ENCODE measurements around the gene PARP11. TPM values are rescaled to one million over a fixed set of nuclear protein-coding genes. Genes with fewer than 3 reads are reported as not detected.

The PARP11 gene
- polyA plus RNA-seq, 1 donor, result 9.3 TPM

- Histone ChIP-seq H3K27me3 (ENCODE audit: control insufficient read depth, insufficient read depth, low read length) (no peaks in the 10 kb centered on the region), H3K36me3 (ENCODE audit: control insufficient read depth, insufficient read depth, low read length) (no peaks in the 10 kb centered on the region)
These were observed 31.8 kb upstream of the PARP11 start for GRCh38 chr12:3904999-3905398.

GRCh38 chr12:3902921-3903320 is 29.7 kb upstream of the PARP11 start:
- H3K9me3 ChIP-seq (ENCODE audit: control insufficient read depth, low read depth, low read length), result no peaks in the 10 kb centered on the region
- H3K4me3 ChIP-seq (ENCODE audit: low read length), result no peak overlapping the region
- no peak overlapping the region for H3K27ac ChIP-seq (ENCODE audit: low read length)

More at GRCh38 chr12:3904999-3905398, 31.8 kb upstream of the PARP11 start:
- no CpG with 5 or more reads among the region's 2 CpGs for WGBS (ENCODE audit: insufficient coverage, low lambda C conversion rate)
- no peak for DNase-seq
- Histone ChIP-seq H3K4me1 (ENCODE audit: control insufficient read depth, insufficient read depth, low read length) (no peaks in the 10 kb centered on the region), H3K4me3 (ENCODE audit: low read length) (no peak overlapping the region), H3K9me3 (ENCODE audit: control insufficient read depth, low read depth, low read length) (no peaks in the 10 kb centered on the region), H3K27ac (ENCODE audit: low read length) (no peak overlapping the region)

DNA sequence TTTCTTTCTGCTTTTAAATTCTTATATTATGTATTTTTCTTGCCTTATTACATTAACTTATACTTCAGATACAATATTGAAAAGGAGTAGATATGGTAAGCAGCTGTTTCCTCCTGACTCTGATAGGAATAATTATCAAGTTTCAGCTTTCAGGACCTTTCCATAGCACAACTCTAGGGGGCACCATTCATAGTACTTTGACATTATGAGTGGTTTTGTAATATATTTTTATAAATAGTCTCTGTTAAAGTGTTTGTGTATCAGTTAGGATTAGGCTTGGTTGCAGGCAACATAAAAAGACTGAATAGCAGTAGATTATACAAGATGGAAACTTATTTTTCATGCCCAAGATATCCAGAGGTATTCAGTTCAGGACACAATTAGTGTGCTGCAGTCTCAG is 27.9 kb upstream of the PARP11 start:
- H3K4me1 ChIP-seq (ENCODE audit: control insufficient read depth, insufficient read depth, low read length), result no peaks in the 10 kb centered on the region
- H3K36me3 ChIP-seq (ENCODE audit: control insufficient read depth, insufficient read depth, low read length), result no peaks in the 10 kb centered on the region
- H3K27ac ChIP-seq (ENCODE audit: low read length), result no peak overlapping the region
- H3K4me3 ChIP-seq (ENCODE audit: low read length), result no peak overlapping the region
- DNase-seq, result no peak
- H3K27me3 ChIP-seq (ENCODE audit: control insufficient read depth, insufficient read depth, low read length), result no peaks in the 10 kb centered on the region
- H3K9me3 ChIP-seq (ENCODE audit: control insufficient read depth, low read depth, low read length), result no peaks in the 10 kb centered on the region

More at GRCh38 chr12:3902921-3903320, 29.7 kb upstream of the PARP11 start:
- Histone ChIP-seq H3K27me3 (ENCODE audit: control insufficient read depth, insufficient read depth, low read length) (no peaks in the 10 kb centered on the region), H3K4me1 (ENCODE audit: control insufficient read depth, insufficient read depth, low read length) (no peaks in the 10 kb centered on the region), H3K36me3 (ENCODE audit: control insufficient read depth, insufficient read depth, low read length) (no peaks in the 10 kb centered on the region)
- DNase-seq, result no peak

- 100% methylated on average over 1 of the region's 3 CpGs for WGBS (ENCODE audit: insufficient coverage, low lambda C conversion rate)
These were observed 25.6 kb upstream of the PARP11 start for GRCh38 chr12:3898756-3899155.

GRCh38 chr12:3897371-3897971 is 24.3 kb upstream of the PARP11 start:
- no peaks in the 10 kb centered on the region for H3K36me3 ChIP-seq (ENCODE audit: control insufficient read depth, insufficient read depth, low read length)
- H3K4me3 ChIP-seq (ENCODE audit: low read length), result no peak overlapping the region
- DNase-seq, result no peak
- no peaks in the 10 kb centered on the region for H3K9me3 ChIP-seq (ENCODE audit: control insufficient read depth, low read depth, low read length)
- no peaks in the 10 kb centered on the region for H3K27me3 ChIP-seq (ENCODE audit: control insufficient read depth, insufficient read depth, low read length)
- WGBS (ENCODE audit: insufficient coverage, low lambda C conversion rate), result 92% methylated on average over 2 of the region's 7 CpGs
- H3K4me1 ChIP-seq (ENCODE audit: control insufficient read depth, insufficient read depth, low read length), result no peaks in the 10 kb centered on the region
- H3K27ac ChIP-seq (ENCODE audit: low read length), result no peak overlapping the region

More at GRCh38 chr12:3898756-3899155, 25.6 kb upstream of the PARP11 start:
- no peaks in the 10 kb centered on the region for H3K9me3 ChIP-seq (ENCODE audit: control insufficient read depth, low read depth, low read length)
- H3K27ac ChIP-seq (ENCODE audit: low read length), result no peak overlapping the region
- H3K4me1 ChIP-seq (ENCODE audit: control insufficient read depth, insufficient read depth, low read length), result no peaks in the 10 kb centered on the region
- DNase-seq, result no peak
- H3K4me3 ChIP-seq (ENCODE audit: low read length), result no peak overlapping the region
- no peaks in the 10 kb centered on the region for H3K36me3 ChIP-seq (ENCODE audit: control insufficient read depth, insufficient read depth, low read length)
- H3K27me3 ChIP-seq (ENCODE audit: control insufficient read depth, insufficient read depth, low read length), result no peaks in the 10 kb centered on the region

- no peaks in the 10 kb centered on the region for H3K36me3 ChIP-seq (ENCODE audit: control insufficient read depth, insufficient read depth, low read length)
- H3K4me3 ChIP-seq (ENCODE audit: low read length), result no peak overlapping the region
- peak overlapping the region; percentile 30 for H3K27ac ChIP-seq (ENCODE audit: low read length)
- no CpG with 5 or more reads among the region's 2 CpGs for WGBS (ENCODE audit: insufficient coverage, low lambda C conversion rate)
- no peaks in the 10 kb centered on the region for H3K9me3 ChIP-seq (ENCODE audit: control insufficient read depth, low read depth, low read length)
- no peaks in the 10 kb centered on the region for H3K4me1 ChIP-seq (ENCODE audit: control insufficient read depth, insufficient read depth, low read length)
- peak; percentile 52 to 58 for DNase-seq
- no peaks in the 10 kb centered on the region for H3K27me3 ChIP-seq (ENCODE audit: control insufficient read depth, insufficient read depth, low read length)
These were observed 23.7 kb upstream of the PARP11 start for GRCh38 chr12:3896801-3897351.

GRCh38 chr12:3896356-3896755 is 23.2 kb upstream of the PARP11 start:
- peak overlapping the region; percentile 30 for H3K27ac ChIP-seq (ENCODE audit: low read length)
- DNase-seq, result no peak
- H3K9me3 ChIP-seq (ENCODE audit: control insufficient read depth, low read depth, low read length), result no peaks in the 10 kb centered on the region
- no peaks in the 10 kb centered on the region for H3K27me3 ChIP-seq (ENCODE audit: control insufficient read depth, insufficient read depth, low read length)
- H3K36me3 ChIP-seq (ENCODE audit: control insufficient read depth, insufficient read depth, low read length), result no peaks in the 10 kb centered on the region
- no peaks in the 10 kb centered on the region for H3K4me1 ChIP-seq (ENCODE audit: control insufficient read depth, insufficient read depth, low read length)
- WGBS (ENCODE audit: insufficient coverage, low lambda C conversion rate), result 83% methylated on average over 2 of the region's 2 CpGs
- H3K4me3 ChIP-seq (ENCODE audit: low read length), result no peak overlapping the region

DNA sequence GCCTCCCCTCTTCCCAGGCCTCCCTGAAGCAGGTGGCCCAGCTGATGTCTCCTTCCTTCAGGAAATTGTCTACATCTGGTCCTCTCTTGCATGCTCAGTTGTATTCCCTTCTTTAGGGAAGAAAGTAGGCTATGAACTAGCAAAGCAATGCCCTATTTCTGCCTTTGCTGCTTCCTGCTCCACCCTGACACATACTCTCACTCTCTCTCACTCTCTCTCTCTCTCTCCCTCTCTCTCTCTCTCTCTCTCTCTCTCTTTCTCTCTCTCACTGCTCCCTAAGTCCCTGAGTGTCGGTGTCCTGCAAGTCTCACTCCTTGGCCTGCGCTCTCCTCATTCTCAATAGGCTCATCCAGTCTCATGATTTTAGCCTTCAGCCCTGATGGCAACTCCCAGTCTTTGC is 19.4 kb upstream of the PARP11 start:
- no peaks in the 10 kb centered on the region for H3K27me3 ChIP-seq (ENCODE audit: control insufficient read depth, insufficient read depth, low read length)
- no peak overlapping the region for H3K27ac ChIP-seq (ENCODE audit: low read length)
- H3K4me1 ChIP-seq (ENCODE audit: control insufficient read depth, insufficient read depth, low read length), result no peaks in the 10 kb centered on the region
- H3K9me3 ChIP-seq (ENCODE audit: control insufficient read depth, low read depth, low read length), result no peaks in the 10 kb centered on the region
- 100% methylated on average over 1 of the region's 2 CpGs for WGBS (ENCODE audit: insufficient coverage, low lambda C conversion rate)
- H3K36me3 ChIP-seq (ENCODE audit: control insufficient read depth, insufficient read depth, low read length), result no peaks in the 10 kb centered on the region
- no peak for DNase-seq
- no peak overlapping the region for H3K4me3 ChIP-seq (ENCODE audit: low read length)

- Histone ChIP-seq H3K9me3 (ENCODE audit: control insufficient read depth, low read depth, low read length) (no peaks in the 10 kb centered on the region), H3K4me1 (ENCODE audit: control insufficient read depth, insufficient read depth, low read length) (no peaks in the 10 kb centered on the region), H3K27me3 (ENCODE audit: control insufficient read depth, insufficient read depth, low read length) (no peaks in the 10 kb centered on the region), H3K4me3 (ENCODE audit: low read length) (no peak overlapping the region), H3K36me3 (ENCODE audit: control insufficient read depth, insufficient read depth, low read length) (no peaks in the 10 kb centered on the region), H3K27ac (ENCODE audit: low read length) (no peak overlapping the region)
- peak; percentile 55 to 70 for DNase-seq
- WGBS (ENCODE audit: insufficient coverage, low lambda C conversion rate), result no CpG with 5 or more reads among the region's 10 CpGs
These were observed 18.0 kb upstream of the PARP11 start for GRCh38 chr12:3891201-3891600.

DNA sequence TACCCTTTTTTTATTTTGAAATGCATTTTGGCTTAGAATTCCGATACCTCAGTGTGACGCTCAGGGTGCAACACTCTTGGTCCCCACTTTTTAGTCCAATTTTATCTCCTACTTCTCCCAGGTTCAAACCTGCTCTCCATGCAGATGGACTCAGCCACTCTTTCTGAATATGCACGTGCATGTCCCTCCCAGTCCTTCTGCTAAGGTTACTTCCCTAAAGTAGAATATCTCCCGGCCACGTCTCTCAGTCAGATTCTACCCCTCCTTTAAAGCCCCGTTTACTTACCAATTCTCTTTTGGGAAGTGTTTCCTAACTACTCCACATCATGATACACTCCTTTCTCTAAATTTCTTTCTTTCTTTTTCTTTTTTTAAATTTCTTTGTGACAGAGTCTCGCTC is 15.5 kb upstream of the PARP11 start:
- no peak overlapping the region for H3K27ac ChIP-seq (ENCODE audit: low read length)
- no peaks in the 10 kb centered on the region for H3K27me3 ChIP-seq (ENCODE audit: control insufficient read depth, insufficient read depth, low read length)
- DNase-seq, result no peak
- no peaks in the 10 kb centered on the region for H3K9me3 ChIP-seq (ENCODE audit: control insufficient read depth, low read depth, low read length)
- H3K4me1 ChIP-seq (ENCODE audit: control insufficient read depth, insufficient read depth, low read length), result no peaks in the 10 kb centered on the region
- no peaks in the 10 kb centered on the region for H3K36me3 ChIP-seq (ENCODE audit: control insufficient read depth, insufficient read depth, low read length)
- WGBS (ENCODE audit: insufficient coverage, low lambda C conversion rate), result 96% methylated on average over 5 of the region's 7 CpGs
- no peak overlapping the region for H3K4me3 ChIP-seq (ENCODE audit: low read length)
